ENCODE results near the gene HMGN1.
"Not testable (repeated sequence)": the region's sequence is repeated elsewhere in the genome, so short reads cannot be mapped to it uniquely, and the experiment has no call there.

The HMGN1 gene

GRCh38 chr21:39348355-39349210, at the start of gene HMGN1:
Gene HMGN1 (minus strand): TSS chr21:39349088. CDS start chr21:39348917, 171 bp downstream.
- DNase-seq (ENCODE audit: low spot score) = peak; percentile 85

GRCh38 chr21:39397646-39398385, 48.9 kb upstream of the HMGN1 start:
- DNase-seq (ENCODE audit: low spot score) = no peak

GRCh38 chr21:39392981-39393380, 44.1 kb upstream of the HMGN1 start:
- DNase-seq (ENCODE audit: low spot score) = no peak

- no peak for DNase-seq (ENCODE audit: low spot score)
Measured at GRCh38 chr21:39390212-39390765, 41.4 kb upstream of the HMGN1 start.

GRCh38 chr21:39388811-39389155, 39.9 kb upstream of the HMGN1 start:
- no peak for DNase-seq (ENCODE audit: low spot score)

- DNase-seq (ENCODE audit: low spot score) = peak; percentile 95
Measured at GRCh38 chr21:39388038-39388810, 39.3 kb upstream of the HMGN1 start.

GRCh38 chr21:39387461-39388037, 38.7 kb upstream of the HMGN1 start:
- peak; percentile 95 for DNase-seq (ENCODE audit: low spot score)

GRCh38 chr21:39386899-39387298, 38.0 kb upstream of the HMGN1 start:
- DNase-seq (ENCODE audit: low spot score) = no peak

- no peak for DNase-seq (ENCODE audit: low spot score)
Measured at GRCh38 chr21:39386194-39386593, 37.3 kb upstream of the HMGN1 start.

GRCh38 chr21:39385299-39386145, 36.6 kb upstream of the HMGN1 start:
- peak; percentile 93 for DNase-seq (ENCODE audit: low spot score)

GRCh38 chr21:39384674-39385298, 35.9 kb upstream of the HMGN1 start:
- no peak for DNase-seq (ENCODE audit: low spot score)

- DNase-seq (ENCODE audit: low spot score) = not testable (repeated sequence)
Measured at GRCh38 chr21:39382096-39382495, 33.2 kb upstream of the HMGN1 start.

- DNase-seq (ENCODE audit: low spot score) = no peak
Measured at GRCh38 chr21:39381009-39381408, 32.1 kb upstream of the HMGN1 start.

- DNase-seq (ENCODE audit: low spot score) = peak; percentile 99
Measured at GRCh38 chr21:39379986-39380891, 31.4 kb upstream of the HMGN1 start.

GRCh38 chr21:39377444-39378050, 28.7 kb upstream of the HMGN1 start:
- DNase-seq (ENCODE audit: low spot score) = no peak

GRCh38 chr21:39375446-39375845, 26.6 kb upstream of the HMGN1 start:
- DNase-seq (ENCODE audit: low spot score) = no peak

- DNase-seq (ENCODE audit: low spot score) = no peak
Measured at GRCh38 chr21:39374046-39374445, 25.2 kb upstream of the HMGN1 start.

- DNase-seq (ENCODE audit: low spot score) = no peak
Measured at GRCh38 chr21:39373634-39374033, 24.7 kb upstream of the HMGN1 start.

- DNase-seq (ENCODE audit: low spot score) = not testable (repeated sequence)
Measured at GRCh38 chr21:39369896-39370288, 21.0 kb upstream of the HMGN1 start.
